ENCODE results near the gene GSK3A.

DNA sequence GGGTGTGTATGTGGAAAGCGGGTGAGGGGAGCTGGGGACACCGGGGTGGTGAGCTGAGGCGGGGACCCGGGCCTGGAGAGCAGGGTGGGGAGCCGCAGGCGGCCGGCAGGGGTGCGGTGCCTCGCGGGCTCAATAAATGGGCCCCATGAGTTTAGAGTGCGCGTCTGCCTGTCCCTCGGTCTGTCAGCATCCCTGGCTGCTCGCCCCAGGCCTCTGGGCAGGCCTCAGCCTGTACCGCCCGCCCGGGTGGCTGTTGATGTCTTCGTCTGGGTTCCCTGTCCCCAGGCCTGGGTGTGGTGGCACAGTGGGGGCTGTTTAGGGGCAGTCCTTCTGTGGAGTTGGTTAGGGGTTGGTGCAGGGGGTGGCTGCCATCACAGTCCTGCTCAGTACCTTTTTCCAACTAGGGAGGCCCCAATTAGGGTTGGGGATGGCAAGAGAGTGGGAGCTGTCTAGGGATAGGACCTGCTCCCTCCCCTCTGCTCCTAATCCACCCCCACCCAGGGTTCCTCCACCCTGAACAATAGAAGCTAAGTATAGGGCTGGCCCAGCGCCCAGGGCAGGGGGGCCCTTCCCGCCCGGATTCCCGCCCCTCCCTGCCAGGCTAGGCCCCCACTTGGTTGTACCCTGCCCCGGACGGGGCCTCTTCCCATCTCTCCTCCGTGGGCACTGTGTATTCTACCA, 38.9 kb upstream of the GSK3A start:
- TF ChIP-seq, protein P1, sequence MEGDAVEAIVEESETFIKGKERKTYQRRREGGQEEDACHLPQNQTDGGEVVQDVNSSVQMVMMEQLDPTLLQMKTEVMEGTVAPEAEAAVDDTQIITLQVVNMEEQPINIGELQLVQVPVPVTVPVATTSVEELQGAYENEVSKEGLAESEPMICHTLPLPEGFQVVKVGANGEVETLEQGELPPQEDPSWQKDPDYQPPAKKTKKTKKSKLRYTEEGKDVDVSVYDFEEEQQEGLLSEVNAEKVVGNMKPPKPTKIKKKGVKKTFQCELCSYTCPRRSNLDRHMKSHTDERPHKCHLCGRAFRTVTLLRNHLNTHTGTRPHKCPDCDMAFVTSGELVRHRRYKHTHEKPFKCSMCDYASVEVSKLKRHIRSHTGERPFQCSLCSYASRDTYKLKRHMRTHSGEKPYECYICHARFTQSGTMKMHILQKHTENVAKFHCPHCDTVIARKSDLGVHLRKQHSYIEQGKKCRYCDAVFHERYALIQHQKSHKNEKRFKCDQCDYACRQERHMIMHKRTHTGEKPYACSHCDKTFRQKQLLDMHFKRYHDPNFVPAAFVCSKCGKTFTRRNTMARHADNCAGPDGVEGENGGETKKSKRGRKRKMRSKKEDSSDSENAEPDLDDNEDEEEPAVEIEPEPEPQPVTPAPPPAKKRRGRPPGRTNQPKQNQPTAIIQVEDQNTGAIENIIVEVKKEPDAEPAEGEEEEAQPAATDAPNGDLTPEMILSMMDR (IDR thresholded peaks at IDR 0.05), result peak in 1 of 6 experiments; percentile 18
- no peak for TF ChIP-seq POLR2A (IDR thresholded peaks at IDR 0.05)

All from Peyer's patch (tissue), 4 donors.